Loucy (cell line): ENCODE data around the gene SLC35A5.

Experiments used
- EZH2phosphoT487 ChIP-seq: fragments of 200-600 bp; IDR thresholded peaks from 2 replicates; pipeline ENCODE4 v1.6.1; 2018; ENCODE audit warnings: antibody characterized with exemption, mild to moderate bottlenecking, moderate library complexity, borderline replicate concordance
- TF ChIP-seq, protein P1 (sequence below): fragments of 200-600 bp; sonication (generic); conservative IDR thresholded peaks from 2 replicates; pipeline ENCODE4 v1.5.1; 2014; ENCODE audit warnings: mild to moderate bottlenecking, antibody characterized with exemption, low read length

DNA sequence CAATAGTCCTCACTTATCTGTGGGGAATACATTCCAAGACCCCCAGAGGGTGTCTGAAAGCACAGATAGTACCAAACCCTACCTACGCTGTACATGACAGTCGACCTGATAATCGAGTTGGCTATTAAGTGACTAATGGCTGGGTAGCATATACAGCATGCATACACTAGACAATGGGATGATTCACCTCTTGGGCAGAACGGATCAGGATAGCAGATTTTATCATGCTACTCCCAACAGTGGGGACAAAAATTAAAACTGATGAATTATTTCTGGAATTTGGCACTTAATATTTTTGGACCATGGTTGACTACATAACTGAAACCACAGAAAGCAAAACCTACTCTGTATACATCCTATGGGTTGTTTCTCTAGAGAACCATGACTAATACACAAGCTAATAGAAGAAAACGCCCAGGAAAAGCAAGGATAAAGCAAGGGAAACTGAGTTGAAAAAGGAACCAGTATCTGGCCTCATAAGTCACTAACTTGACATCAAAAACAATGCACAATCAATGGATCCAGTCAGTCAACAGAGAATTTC lies 15.6 kb upstream of the SLC35A5 start:
- TF ChIP-seq, protein P1, sequence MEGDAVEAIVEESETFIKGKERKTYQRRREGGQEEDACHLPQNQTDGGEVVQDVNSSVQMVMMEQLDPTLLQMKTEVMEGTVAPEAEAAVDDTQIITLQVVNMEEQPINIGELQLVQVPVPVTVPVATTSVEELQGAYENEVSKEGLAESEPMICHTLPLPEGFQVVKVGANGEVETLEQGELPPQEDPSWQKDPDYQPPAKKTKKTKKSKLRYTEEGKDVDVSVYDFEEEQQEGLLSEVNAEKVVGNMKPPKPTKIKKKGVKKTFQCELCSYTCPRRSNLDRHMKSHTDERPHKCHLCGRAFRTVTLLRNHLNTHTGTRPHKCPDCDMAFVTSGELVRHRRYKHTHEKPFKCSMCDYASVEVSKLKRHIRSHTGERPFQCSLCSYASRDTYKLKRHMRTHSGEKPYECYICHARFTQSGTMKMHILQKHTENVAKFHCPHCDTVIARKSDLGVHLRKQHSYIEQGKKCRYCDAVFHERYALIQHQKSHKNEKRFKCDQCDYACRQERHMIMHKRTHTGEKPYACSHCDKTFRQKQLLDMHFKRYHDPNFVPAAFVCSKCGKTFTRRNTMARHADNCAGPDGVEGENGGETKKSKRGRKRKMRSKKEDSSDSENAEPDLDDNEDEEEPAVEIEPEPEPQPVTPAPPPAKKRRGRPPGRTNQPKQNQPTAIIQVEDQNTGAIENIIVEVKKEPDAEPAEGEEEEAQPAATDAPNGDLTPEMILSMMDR: no peak
- TF ChIP-seq EZH2phosphoT487: no peak
